ENCODE data around the gene KMT2E.
A peak's percentile ranks its signal among the peaks of the same experiment; 100 is the strongest.

KMT2E gene

DNA sequence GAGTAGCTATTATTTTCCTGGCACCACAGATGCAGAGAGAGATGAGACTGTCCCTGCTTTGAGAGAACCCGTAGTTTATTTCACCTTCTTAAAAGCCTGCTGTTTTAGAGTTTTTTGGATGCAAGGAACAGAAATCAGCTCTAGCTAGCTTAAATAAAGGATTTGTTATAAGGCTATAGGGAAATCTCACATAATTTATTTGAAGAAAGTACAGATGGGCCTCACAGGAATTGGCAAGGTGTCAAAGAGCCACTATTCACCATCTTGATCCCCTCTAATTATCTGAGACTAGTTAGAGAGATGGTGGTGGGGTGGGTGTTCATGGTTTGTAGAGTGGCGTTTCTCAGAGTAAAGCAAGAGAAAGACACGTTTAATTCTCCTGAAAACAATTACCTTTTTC is 7.3 kb downstream of the KMT2E start:
- no peak overlapping the region for H3K27ac ChIP-seq (ENCODE audit: low read depth, low read length)
- no peak overlapping the region for H3K4me3 ChIP-seq (ENCODE audit: low read depth, low read length)
- H4K12ac ChIP-seq (ENCODE audit: low read depth, low read length) = no peak overlapping the region
- no peaks in the 10 kb centered on the region for H3K79me1 ChIP-seq (ENCODE audit: low read length)
- no peak overlapping the region for H2AFZ ChIP-seq (ENCODE audit: insufficient read depth, low read length, poor library complexity)
- no peak overlapping the region for H3K23ac ChIP-seq (ENCODE audit: low read length)
- no peak overlapping the region for H4K8ac ChIP-seq (ENCODE audit: low read depth, low read length)
- no peak overlapping the region for H3K4me2 ChIP-seq (ENCODE audit: low read length)
- H3K9ac ChIP-seq (ENCODE audit: low read length) = no peak overlapping the region
- no peaks in the 10 kb centered on the region for H3K9me3 ChIP-seq (ENCODE audit: insufficient read depth, low read depth, low read length)
- H2BK120ac ChIP-seq (ENCODE audit: insufficient read depth, low read length, poor library complexity) = no peak overlapping the region
- H3K79me2 ChIP-seq (ENCODE audit: control insufficient read depth, insufficient read depth, low read length, poor library complexity) = peaks cover 1% of the 10 kb centered on the region
- no peak overlapping the region for H2AK5ac ChIP-seq (ENCODE audit: low read length)
- H4K91ac ChIP-seq (ENCODE audit: low read depth, low read length) = no peak overlapping the region
- no peak for DNase-seq
- H3K18ac ChIP-seq (ENCODE audit: low read length) = no peak overlapping the region
- no peaks in the 10 kb centered on the region for H3K4me1 ChIP-seq (ENCODE audit: control insufficient read depth in 1 of 2, insufficient read depth in 2 of 2, low read length in 2 of 2)
- H3K4ac ChIP-seq (ENCODE audit: low read depth, low read length) = peak overlapping the region; percentile 79
- no peak overlapping the region for H2BK12ac ChIP-seq (ENCODE audit: low read length)
- H3K14ac ChIP-seq (ENCODE audit: low read length) = no peak overlapping the region
- no peaks in the 10 kb centered on the region for H3K27me3 ChIP-seq (ENCODE audit: insufficient read depth, low read length)
- no peaks in the 10 kb centered on the region for H3K36me3 ChIP-seq (ENCODE audit: control insufficient read depth in 1 of 2, insufficient read depth in 2 of 2, low read length in 2 of 2)
- no CpG with 5 or more reads among the region's 3 CpGs for WGBS (ENCODE audit: extremely low coverage, insufficient coverage, insufficient read length)
- H2BK5ac ChIP-seq (ENCODE audit: low read depth, low read length, poor library complexity) = no peak overlapping the region

GRCh38 chr7:105021967-105022366 is 8.0 kb downstream of the KMT2E start:
- H4K12ac ChIP-seq (ENCODE audit: low read depth, low read length) = no peak overlapping the region
- H4K91ac ChIP-seq (ENCODE audit: low read depth, low read length) = no peak overlapping the region
- H4K8ac ChIP-seq (ENCODE audit: low read depth, low read length) = no peak overlapping the region
- peaks cover 1% of the 10 kb centered on the region for H3K79me2 ChIP-seq (ENCODE audit: control insufficient read depth, insufficient read depth, low read length, poor library complexity)
- no peak overlapping the region for H2AFZ ChIP-seq (ENCODE audit: insufficient read depth, low read length, poor library complexity)
- H3K4me3 ChIP-seq (ENCODE audit: low read depth, low read length) = no peak overlapping the region
- H3K23ac ChIP-seq (ENCODE audit: low read length) = no peak overlapping the region
- H2BK5ac ChIP-seq (ENCODE audit: low read depth, low read length, poor library complexity) = no peak overlapping the region
- no peaks in the 10 kb centered on the region for H3K79me1 ChIP-seq (ENCODE audit: low read length)
- H3K4me2 ChIP-seq (ENCODE audit: low read length) = no peak overlapping the region
- no peak overlapping the region for H3K27ac ChIP-seq (ENCODE audit: low read depth, low read length)
- H2AK5ac ChIP-seq (ENCODE audit: low read length) = no peak overlapping the region
- no peak overlapping the region for H3K18ac ChIP-seq (ENCODE audit: low read length)
- no peak overlapping the region for H2BK120ac ChIP-seq (ENCODE audit: insufficient read depth, low read length, poor library complexity)
- H2BK12ac ChIP-seq (ENCODE audit: low read length) = no peak overlapping the region
- DNase-seq = no peak
- H3K9me3 ChIP-seq (ENCODE audit: insufficient read depth, low read depth, low read length) = no peaks in the 10 kb centered on the region
- H3K4me1 ChIP-seq (ENCODE audit: control insufficient read depth in 1 of 2, insufficient read depth in 2 of 2, low read length in 2 of 2) = no peaks in the 10 kb centered on the region
- H3K14ac ChIP-seq (ENCODE audit: low read length) = no peak overlapping the region
- no CpG with 5 or more reads among the region's 3 CpGs for whole genome bisulfite sequencing (ENCODE audit: extremely low coverage, insufficient coverage, insufficient read length)
- H3K4ac ChIP-seq (ENCODE audit: low read depth, low read length) = no peak overlapping the region
- no peak overlapping the region for H3K9ac ChIP-seq (ENCODE audit: low read length)
- no peaks in the 10 kb centered on the region for H3K27me3 ChIP-seq (ENCODE audit: insufficient read depth, low read length)
- no peaks in the 10 kb centered on the region for H3K36me3 ChIP-seq (ENCODE audit: control insufficient read depth in 1 of 2, insufficient read depth in 2 of 2, low read length in 2 of 2)

DNA sequence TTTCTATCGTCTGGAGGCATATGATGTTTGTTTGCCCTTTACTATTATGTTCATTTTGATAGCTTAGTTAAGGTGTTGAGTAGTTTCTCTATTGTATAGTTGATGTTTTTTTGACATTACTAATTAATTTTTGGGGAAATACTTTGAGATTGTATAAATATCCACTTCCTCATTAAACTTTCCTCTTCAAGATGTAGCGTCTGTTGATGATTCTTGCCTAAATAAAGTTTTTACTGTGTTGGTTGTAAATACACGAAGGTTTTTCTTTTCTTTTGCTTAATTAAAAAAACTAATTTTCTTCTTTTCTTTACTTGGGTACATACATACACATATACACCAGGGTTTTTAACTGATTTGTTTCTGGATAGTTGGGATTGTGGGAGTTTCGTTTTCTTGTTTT is 8.5 kb downstream of the KMT2E start:
- Histone ChIP-seq H3K4ac (ENCODE audit: low read depth, low read length) (no peak overlapping the region), H2BK12ac (ENCODE audit: low read length) (no peak overlapping the region), H3K27me3 (ENCODE audit: insufficient read depth, low read length) (no peaks in the 10 kb centered on the region), H2AK5ac (ENCODE audit: low read length) (no peak overlapping the region), H3K79me1 (ENCODE audit: low read length) (no peaks in the 10 kb centered on the region), H3K4me3 (ENCODE audit: low read depth, low read length) (no peak overlapping the region), H2AFZ (ENCODE audit: insufficient read depth, low read length, poor library complexity) (no peak overlapping the region), H3K27ac (ENCODE audit: low read depth, low read length) (no peak overlapping the region), H3K4me1 (ENCODE audit: control insufficient read depth in 1 of 2, insufficient read depth in 2 of 2, low read length in 2 of 2) (no peaks in the 10 kb centered on the region), H3K4me2 (ENCODE audit: low read length) (no peak overlapping the region), H3K79me2 (ENCODE audit: control insufficient read depth, insufficient read depth, low read length, poor library complexity) (peaks cover 1% of the 10 kb centered on the region), H2BK120ac (ENCODE audit: insufficient read depth, low read length, poor library complexity) (no peak overlapping the region), H4K8ac (ENCODE audit: low read depth, low read length) (no peak overlapping the region), H3K23ac (ENCODE audit: low read length) (no peak overlapping the region), H2BK5ac (ENCODE audit: low read depth, low read length, poor library complexity) (no peak overlapping the region), H3K36me3 (ENCODE audit: control insufficient read depth in 1 of 2, insufficient read depth in 2 of 2, low read length in 2 of 2) (no peaks in the 10 kb centered on the region), H3K9me3 (ENCODE audit: insufficient read depth, low read depth, low read length) (no peaks in the 10 kb centered on the region), H4K12ac (ENCODE audit: low read depth, low read length) (no peak overlapping the region), H3K18ac (ENCODE audit: low read length) (no peak overlapping the region), H3K9ac (ENCODE audit: low read length) (no peak overlapping the region), H3K14ac (ENCODE audit: low read length) (no peak overlapping the region), H4K91ac (ENCODE audit: low read depth, low read length) (no peak overlapping the region)
- no peak for DNase-seq
- WGBS (ENCODE audit: extremely low coverage, insufficient coverage, insufficient read length) = no CpG with 5 or more reads among the region's 4 CpGs

- no peak overlapping the region for H3K23ac ChIP-seq (ENCODE audit: low read length)
- no peak overlapping the region for H3K4ac ChIP-seq (ENCODE audit: low read depth, low read length)
- H3K14ac ChIP-seq (ENCODE audit: low read length) = no peak overlapping the region
- no peak overlapping the region for H3K4me3 ChIP-seq (ENCODE audit: low read depth, low read length)
- no peak overlapping the region for H3K18ac ChIP-seq (ENCODE audit: low read length)
- H3K9ac ChIP-seq (ENCODE audit: low read length) = no peak overlapping the region
- peaks cover 7% of the 10 kb centered on the region for H3K79me2 ChIP-seq (ENCODE audit: control insufficient read depth, insufficient read depth, low read length, poor library complexity)
- H2BK5ac ChIP-seq (ENCODE audit: low read depth, low read length, poor library complexity) = no peak overlapping the region
- no peak overlapping the region for H3K27ac ChIP-seq (ENCODE audit: low read depth, low read length)
- H3K27me3 ChIP-seq (ENCODE audit: insufficient read depth, low read length) = no peaks in the 10 kb centered on the region
- WGBS (ENCODE audit: extremely low coverage, insufficient coverage, insufficient read length) = no CpG with 5 or more reads among the region's 1 CpG
- H4K12ac ChIP-seq (ENCODE audit: low read depth, low read length) = no peak overlapping the region
- H2BK12ac ChIP-seq (ENCODE audit: low read length) = no peak overlapping the region
- no peaks in the 10 kb centered on the region for H3K4me1 ChIP-seq (ENCODE audit: control insufficient read depth in 1 of 2, insufficient read depth in 2 of 2, low read length in 2 of 2)
- DNase-seq = no peak
- H4K8ac ChIP-seq (ENCODE audit: low read depth, low read length) = no peak overlapping the region
- H2AK5ac ChIP-seq (ENCODE audit: low read length) = no peak overlapping the region
- no peaks in the 10 kb centered on the region for H3K36me3 ChIP-seq (ENCODE audit: control insufficient read depth in 1 of 2, insufficient read depth in 2 of 2, low read length in 2 of 2)
- H2AFZ ChIP-seq (ENCODE audit: insufficient read depth, low read length, poor library complexity) = no peak overlapping the region
- no peaks in the 10 kb centered on the region for H3K9me3 ChIP-seq (ENCODE audit: insufficient read depth, low read depth, low read length)
- H3K4me2 ChIP-seq (ENCODE audit: low read length) = no peak overlapping the region
- no peak overlapping the region for H2BK120ac ChIP-seq (ENCODE audit: insufficient read depth, low read length, poor library complexity)
- H4K91ac ChIP-seq (ENCODE audit: low read depth, low read length) = no peak overlapping the region
- H3K79me1 ChIP-seq (ENCODE audit: low read length) = no peaks in the 10 kb centered on the region
These were observed 10.7 kb downstream of the KMT2E start for GRCh38 chr7:105024734-105025133.

Data from trophoblast cell (in vitro differentiated cells and primary cell).